SKM-1 treated with dmso at 0.1 percent for 144 hours (cell line): ENCODE data around the gene CELF1.

Source experiments
- DNase-seq: peaks from one replicate; lab custom pipeline; 2025; ENCODE audit not compliant: unreplicated experiment; lab: John Stamatoyannopoulos, UW

Gene CELF1

DNA sequence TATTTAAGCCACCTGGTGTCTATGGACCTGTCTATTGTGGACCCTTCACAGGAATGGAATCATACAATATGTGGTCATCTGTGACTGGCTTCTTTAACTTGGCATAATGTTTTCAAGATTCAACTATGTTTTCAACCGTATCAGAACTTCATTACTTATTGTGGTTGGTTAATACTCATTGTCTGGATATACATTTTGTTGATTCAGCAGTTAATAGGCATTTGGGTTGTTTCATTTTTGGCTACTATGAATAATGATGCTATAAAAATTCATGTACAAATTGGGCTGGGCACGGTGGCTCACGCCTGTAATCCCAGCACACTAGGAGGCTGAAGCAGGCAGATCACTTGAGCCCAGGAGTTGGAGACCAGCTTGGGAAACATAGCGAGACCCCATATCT, 101.5 kb downstream of the CELF1 start:
- no peak for DNase-seq

- no peak for DNase-seq
Observed at GRCh38 chr11:47449541-47449940, 103.4 kb downstream of the CELF1 start.

DNA sequence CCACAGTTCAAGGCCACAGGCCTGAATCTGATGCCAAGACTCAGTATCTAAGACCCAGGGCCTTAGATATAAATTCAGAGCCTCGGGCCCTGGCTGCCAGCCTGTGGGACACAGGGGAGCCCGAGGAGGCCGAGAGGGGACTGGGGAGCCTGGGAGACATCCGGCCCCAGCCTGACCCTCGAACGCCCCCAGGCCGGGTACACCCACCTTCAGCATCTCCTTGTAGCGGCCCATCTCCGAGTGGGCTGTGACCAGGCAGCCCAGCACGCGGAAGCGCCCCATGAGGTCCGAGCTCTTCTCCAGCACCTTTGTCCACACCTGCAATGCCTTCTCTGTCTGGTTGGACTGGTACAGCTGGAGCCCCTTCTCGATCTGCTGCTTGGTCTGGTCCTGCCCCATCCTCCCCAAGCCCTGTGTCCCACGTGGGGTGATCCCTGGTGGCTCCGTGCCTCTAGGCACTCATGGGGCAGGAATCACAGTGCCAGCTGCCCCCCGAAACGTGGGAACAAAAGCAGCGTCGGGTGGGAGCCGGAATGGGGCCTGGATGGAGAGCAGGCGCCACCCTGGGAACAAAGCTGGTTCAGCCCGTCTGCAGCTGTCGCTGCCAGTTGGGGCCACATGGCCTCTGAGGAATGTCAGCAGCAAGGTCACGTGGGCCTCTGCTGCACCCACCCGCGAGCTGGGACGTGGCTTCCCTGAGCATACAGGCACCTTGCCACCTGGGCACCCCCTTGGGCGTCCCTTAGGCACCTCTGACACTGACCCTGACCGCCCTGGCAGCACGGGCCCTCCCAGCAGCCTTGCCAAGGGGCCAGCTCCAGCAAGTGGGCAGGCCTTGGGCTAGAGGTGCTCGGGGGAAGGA, 104.1 kb downstream of the CELF1 start, which contains the start of gene RAPSN:
TSS of gene RAPSN (minus strand) at position 571 of the 862 bp plus-strand sequence. CDS start at position 399, 172 bp downstream.
- DNase-seq: no peak

GRCh38 chr11:47447906-47448305, 105.0 kb downstream of the CELF1 start:
- DNase-seq: no peak

DNA sequence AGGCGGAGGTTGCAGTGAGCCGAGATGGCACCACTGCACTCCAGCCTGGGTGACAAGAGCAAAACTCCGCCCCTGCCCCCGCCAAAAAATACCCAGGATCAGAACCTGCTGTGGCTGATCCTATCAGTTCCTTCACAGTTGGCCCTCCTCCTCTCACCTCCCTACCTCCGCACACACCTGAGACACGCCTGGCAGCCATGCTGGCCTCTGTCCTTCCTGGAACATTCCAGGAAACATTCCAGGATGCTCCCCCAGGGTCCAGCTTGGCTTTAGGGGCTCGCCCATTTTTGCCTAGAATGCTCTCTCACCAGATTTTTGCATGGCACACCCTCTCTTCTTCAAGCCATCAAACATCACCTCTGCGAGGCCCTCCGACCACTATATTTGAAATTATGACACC, 106.1 kb downstream of the CELF1 start:
- DNase-seq: no peak

GRCh38 chr11:47445840-47446239, 107.1 kb downstream of the CELF1 start:
- DNase-seq: no peak

GRCh38 chr11:47443817-47444216, 109.1 kb downstream of the CELF1 start:
- DNase-seq: no peak

GRCh38 chr11:47443028-47443700, 109.8 kb downstream of the CELF1 start:
- no peak for DNase-seq

GRCh38 chr11:47442514-47442913, 110.4 kb downstream of the CELF1 start:
- DNase-seq: no peak

GRCh38 chr11:47441421-47441820, 111.5 kb downstream of the CELF1 start:
- no peak for DNase-seq

GRCh38 chr11:47440054-47440476, 112.9 kb downstream of the CELF1 start:
- DNase-seq: no peak

GRCh38 chr11:47438721-47439120, 114.2 kb downstream of the CELF1 start:
- no peak for DNase-seq

- DNase-seq: no peak
Observed at GRCh38 chr11:47437746-47438418, 115.0 kb downstream of the CELF1 start.

- no peak for DNase-seq
Observed at GRCh38 chr11:47437218-47437745, 115.7 kb downstream of the CELF1 start.

DNA sequence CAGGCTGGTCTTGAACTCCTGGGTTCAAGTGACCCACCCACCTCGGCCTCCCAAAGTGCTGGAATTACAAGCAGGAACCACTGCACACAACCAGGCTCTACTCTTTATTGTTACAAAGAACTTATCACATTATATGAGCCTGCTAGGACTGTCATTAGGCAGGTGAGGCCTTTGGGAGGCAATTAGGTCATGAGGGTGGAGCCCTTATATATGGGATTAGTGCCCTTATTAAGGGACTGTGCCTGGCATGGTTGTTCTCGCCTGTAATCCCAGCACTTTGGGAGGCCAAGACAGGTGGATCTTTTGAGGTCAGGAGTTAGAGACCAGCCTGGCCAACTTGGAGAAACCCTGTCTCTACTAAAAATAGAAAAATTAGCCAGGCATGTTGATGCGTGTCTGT, 116.2 kb downstream of the CELF1 start:
- DNase-seq: no peak

DNA sequence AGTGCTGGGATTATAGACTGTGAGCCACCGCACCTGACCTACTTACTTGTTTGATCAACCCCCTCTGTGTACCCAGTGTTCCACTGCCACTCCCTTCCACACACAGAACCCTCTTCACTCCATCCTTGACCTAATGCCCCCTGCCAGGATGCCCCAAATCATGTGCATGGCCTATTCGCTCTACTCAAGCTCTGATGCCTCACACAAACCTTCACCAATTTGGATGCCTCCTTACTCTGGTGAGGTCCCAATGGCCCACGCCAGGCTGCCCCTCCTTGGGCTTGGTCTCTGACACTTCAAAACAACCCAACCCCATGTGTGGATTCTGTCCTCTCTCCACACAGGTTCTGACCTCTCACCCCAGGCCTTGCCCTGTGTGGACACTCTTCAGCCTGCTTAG, 117.2 kb downstream of the CELF1 start:
- no peak for DNase-seq

- no peak for DNase-seq
Observed at GRCh38 chr11:47434011-47434786, 118.7 kb downstream of the CELF1 start.

- no peak for DNase-seq
Observed at GRCh38 chr11:47433157-47433556, 119.8 kb downstream of the CELF1 start.

- DNase-seq: no peak
Observed at GRCh38 chr11:47431356-47432083, 121.4 kb downstream of the CELF1 start.

GRCh38 chr11:47430524-47430923, 122.4 kb downstream of the CELF1 start:
- no peak for DNase-seq
